Measurements from ENCODE around the gene AGR2. TPM values are rescaled to one million over a fixed set of nuclear protein-coding genes. Genes with fewer than 3 reads are reported as not detected.
"Not testable (repeated sequence)": the region's sequence is repeated elsewhere in the genome, so short reads cannot be mapped to it uniquely, and the experiment has no call there.

The AGR2 gene
- total RNA-seq (2014; rRNA removed) = not detected in 2 replicates
- polyA plus RNA-seq (2012) = not detected

- DNase-seq (ENCODE audit: low read depth) = no peak
These were observed at the start of gene AGR2 for GRCh38 chr7:16804674-16805439. Gene AGR2 (minus strand): TSS chr7:16804999. CDS start chr7:16801796, 3,203 bp downstream.

GRCh38 chr7:16853189-16853588, 48.4 kb upstream of the AGR2 start:
- not testable (repeated sequence) for DNase-seq (ENCODE audit: low read depth)

- DNase-seq (ENCODE audit: low read depth) = no peak
These were observed 47.0 kb upstream of the AGR2 start for GRCh38 chr7:16851829-16852228.

DNA sequence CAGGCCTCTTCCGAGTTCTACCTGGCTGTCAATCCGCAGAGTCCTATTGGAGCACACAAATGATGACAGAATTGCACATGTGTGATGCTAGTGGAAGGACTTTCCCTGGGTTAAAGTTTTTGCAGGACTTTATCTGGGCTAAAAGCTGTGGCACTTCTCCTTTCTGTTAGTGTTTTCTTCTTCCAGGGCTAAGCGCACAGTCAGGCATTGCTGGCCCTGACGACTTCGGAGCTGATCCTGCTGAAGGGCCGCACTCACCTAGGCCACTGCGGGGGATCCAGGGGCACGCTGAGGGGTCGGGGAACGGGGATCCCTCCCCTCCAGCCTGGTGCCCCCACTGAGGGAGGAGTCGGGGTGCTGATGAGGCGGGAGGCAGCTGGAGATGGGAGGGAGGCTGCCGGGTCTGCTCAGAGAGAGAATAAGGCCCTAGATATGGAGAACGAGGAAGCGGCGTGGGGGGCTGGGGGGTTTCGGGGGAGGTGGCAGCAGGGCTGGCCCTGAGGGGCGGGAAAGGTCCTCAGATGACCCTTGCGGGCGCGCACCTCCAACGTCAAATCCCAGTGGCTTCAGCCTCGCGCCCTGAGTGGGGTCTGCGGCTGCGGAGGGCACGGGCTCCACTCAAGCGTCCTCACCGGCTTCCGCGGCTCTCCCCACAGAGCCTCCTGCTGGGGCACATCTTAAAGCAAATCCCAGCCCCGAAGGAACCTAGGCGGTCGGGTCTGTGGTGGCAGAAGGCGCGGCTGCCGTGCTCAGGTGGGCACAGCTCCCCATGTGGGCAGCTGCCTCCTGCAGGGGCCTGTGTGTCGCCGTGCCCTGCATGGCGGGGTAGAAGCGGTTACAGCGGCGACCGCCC, 46.0 kb upstream of the AGR2 start:
- DNase-seq (ENCODE audit: low read depth) = no peak

DNA sequence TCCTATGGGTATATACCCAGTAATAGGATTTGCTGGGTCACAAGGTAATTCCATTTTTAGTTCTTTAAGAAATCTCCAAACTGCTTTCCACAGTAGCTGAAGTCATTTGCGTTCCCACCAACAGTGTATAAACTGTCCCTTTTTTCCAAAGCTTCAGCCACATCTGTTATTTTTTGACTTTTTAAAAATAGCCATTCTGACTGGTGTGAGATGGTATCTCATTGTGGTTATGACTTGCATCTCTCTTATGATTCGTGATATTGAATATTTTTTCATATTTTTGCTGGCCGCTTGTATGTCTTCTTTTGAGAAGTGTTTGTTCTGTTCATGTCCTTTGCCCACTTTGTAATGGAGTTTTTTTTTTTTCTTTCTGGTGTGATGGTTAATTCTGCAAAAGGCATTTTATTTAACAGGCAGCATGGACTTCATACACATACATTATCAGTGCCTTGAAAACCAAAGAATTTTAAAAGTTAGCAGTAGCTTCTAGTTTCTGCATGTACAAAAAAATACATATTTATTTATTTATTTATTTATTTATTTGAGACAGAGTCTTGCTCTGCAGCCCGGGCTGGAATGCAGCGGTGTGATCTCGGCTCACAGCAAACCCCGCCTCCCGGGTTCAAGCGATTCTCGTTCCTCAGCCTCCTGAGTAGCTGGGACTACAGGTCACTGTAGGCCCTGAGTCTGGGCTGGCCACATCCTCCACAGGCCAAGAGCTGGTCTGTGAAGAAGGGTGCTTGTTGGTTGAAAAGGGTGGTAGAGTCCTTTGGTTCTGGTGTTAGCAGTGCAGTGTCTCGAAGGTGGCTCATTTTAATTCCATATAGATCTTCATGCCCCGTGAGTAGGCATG, 44.7 kb upstream of the AGR2 start:
- peak; percentile 61 for DNase-seq (ENCODE audit: low read depth)

DNA sequence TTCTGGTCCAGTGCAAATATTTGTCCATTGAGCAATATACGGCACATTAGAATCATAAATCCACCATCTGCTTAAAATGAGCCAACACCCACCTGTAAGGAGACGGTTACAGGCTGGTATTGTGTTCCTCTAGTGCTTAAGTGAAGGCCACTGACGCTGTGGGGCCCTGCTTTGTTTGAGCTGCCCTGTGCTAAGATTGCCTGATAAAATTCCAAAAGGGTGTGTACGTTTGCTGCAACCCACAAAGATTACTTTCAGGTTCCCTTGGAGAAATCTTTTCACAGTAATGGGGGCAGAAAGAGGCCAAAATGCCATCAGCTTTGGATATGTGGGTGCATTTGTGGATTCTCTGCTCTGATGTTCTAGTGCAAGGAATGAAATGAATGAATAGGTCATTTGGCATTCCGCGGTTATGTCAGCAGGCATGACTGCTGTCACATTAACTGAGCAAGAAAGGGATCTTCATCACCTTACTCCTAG, 42.6 kb upstream of the AGR2 start:
- peak; percentile 52 for DNase-seq (ENCODE audit: low read depth)

GRCh38 chr7:16846601-16847165, 41.9 kb upstream of the AGR2 start:
- DNase-seq (ENCODE audit: low read depth) = no peak

GRCh38 chr7:16845746-16846145, 40.9 kb upstream of the AGR2 start:
- no peak for DNase-seq (ENCODE audit: low read depth)

- peak; percentile 50 for DNase-seq (ENCODE audit: low read depth)
These were observed 36.9 kb upstream of the AGR2 start for GRCh38 chr7:16841681-16842080.

GRCh38 chr7:16840094-16840493, 35.3 kb upstream of the AGR2 start:
- DNase-seq (ENCODE audit: low read depth) = no peak

GRCh38 chr7:16839646-16840045, 34.8 kb upstream of the AGR2 start:
- DNase-seq (ENCODE audit: low read depth) = no peak

DNA sequence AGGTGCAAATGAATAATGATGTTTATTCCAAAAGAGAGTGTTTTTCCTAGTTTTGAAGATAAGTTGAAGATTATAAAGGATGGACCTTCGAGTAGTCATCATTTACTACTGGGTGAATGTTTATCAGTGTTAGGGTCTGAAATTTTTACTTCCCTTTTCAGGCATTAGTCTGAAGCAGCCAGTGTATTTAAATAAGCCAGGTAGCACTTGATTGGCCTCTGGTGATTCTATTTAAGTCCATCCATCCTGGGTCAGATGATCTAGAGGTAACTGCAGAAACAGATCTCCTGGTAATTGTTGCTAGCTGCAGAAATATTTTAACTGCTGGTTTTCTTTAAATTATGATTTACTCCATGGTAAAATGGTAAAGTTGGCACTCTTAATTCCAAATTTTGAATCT, 34.1 kb upstream of the AGR2 start:
- no peak for DNase-seq (ENCODE audit: low read depth)

- peak; percentile 29 for DNase-seq (ENCODE audit: low read depth)
These were observed 33.6 kb upstream of the AGR2 start for GRCh38 chr7:16838386-16838785.

GRCh38 chr7:16836481-16836880, 31.7 kb upstream of the AGR2 start:
- DNase-seq (ENCODE audit: low read depth) = no peak

DNA sequence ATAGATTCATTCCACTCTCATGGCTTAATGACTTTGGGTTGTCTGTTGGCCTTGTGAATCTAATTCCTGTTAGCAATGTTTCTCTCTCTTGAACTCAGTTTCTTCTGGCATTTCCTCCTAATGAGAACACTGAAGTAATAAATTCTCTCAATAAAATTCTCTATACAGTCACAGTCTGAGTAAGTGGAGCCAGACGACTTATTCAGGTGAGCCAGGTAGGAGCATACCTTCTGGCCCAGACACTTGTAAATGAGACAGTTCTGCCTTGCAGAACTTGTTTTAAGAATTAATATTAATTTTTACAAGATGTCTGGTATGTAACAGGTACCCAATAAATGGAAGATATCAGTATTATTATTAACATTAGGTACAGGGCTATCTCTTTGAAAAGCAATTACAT, 28.6 kb upstream of the AGR2 start:
- no peak for DNase-seq (ENCODE audit: low read depth)

DNA sequence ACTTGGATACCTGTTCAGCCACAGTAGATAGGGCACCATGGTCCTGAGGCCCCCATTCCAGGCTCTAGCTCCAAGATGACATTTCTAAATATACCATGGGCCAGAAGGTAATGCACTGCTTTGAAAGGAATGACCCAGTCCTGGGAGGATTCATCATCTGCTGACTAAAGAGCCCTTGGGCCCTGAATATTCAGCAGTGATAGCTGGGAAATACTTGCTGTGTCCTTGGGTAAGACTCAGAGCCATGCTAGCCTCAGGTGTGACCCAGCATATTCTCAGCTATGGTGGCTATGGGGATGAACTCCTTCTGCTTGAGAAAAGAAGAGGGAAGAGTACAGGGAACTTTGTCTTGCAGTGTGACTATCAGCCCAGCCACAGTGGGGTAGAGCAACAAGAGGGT, 21.3 kb upstream of the AGR2 start:
- no peak for DNase-seq (ENCODE audit: low read depth)

GRCh38 chr7:16822029-16822428, 17.2 kb upstream of the AGR2 start:
- DNase-seq (ENCODE audit: low read depth) = no peak

DNA sequence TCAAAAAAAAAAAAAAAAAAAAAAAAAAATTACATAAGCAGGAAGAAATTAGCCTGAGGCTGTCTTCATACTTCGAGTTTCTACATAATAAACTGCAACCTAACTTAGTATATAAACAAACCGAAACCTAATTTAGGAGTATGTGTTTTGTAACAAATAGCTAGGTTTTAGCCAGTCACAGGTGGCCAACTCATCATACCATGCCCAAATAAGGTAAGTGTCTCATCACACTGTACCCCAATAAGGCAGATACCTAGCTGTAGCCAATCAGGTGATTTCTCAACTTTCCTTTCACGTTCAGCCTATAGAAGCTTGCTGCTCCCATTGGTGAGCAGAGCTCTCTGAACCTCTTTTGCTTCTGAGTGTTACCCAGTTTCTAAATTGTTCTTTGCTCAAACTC, 13.9 kb upstream of the AGR2 start:
- DNase-seq (ENCODE audit: low read depth) = no peak

DNA sequence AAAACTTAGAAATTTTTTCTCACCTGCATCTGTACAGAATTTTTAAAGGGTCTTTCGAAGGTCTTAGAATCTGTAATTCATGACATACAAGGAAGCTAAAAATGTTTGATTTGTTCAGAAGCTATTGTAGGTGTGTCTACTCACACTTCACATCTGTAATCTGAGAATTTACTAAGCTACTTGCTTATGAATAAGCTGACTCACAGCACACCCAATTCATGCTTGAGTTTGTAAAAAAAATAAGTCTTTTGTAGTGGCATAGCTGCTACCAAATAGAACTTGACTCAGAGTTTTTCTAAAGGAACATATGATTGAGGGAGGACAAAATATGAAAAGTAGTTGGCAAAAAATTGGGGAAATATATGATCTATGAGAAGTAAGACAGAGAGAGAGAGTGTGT, 12.7 kb upstream of the AGR2 start:
- DNase-seq (ENCODE audit: low read depth) = peak; percentile 78

DNA sequence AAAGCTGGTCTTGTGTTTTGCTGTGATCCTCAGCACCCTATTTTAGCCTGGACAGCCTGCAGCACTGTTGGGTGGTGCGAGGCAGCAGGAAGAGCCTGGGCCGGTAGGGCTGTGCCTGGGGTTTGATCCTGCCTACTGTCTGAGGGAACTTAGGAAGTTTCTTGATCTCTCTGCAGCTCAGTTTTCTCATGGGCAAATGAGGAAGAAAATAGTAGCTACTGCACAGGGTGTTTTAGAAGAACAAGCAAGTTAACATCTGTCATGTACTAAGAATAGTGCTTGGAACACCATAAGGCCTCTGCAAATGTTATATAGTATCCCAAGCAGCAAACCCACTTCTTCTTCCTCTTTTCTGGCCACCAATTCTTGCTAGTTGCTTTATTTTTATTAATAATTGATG, 12.0 kb upstream of the AGR2 start:
- DNase-seq (ENCODE audit: low read depth) = no peak

DNA sequence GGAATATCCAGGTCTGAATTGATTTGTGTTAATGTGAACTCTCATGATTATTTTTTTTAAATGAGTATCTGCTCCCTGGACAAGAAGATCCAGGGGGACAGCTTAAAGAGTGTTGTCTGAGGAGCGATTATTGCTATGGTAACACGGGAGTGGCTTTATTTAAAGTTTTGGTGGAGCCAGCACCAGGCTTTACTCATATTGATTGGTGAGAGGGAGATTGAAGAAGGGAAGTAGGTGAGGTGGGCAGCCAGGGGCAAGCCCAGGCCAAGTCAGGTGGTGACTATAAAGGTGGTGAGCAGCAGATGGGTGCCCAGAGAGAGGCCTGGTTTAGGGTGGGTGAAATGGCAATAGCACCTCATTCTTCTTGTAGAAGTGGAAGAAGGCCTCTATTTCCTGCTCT, 10.2 kb upstream of the AGR2 start:
- DNase-seq (ENCODE audit: low read depth) = no peak
